SKM-1 treated with dmso at 0.1 percent for 144 hours (cell line): ENCODE results near the gene NOS3.
A peak's percentile ranks its signal among the peaks of the same experiment; 100 is the strongest.

Experiments used
- DNase-seq: peaks from one replicate; lab custom pipeline; 2025; ENCODE audit not compliant: unreplicated experiment; lab: John Stamatoyannopoulos, UW

NOS3 gene

DNA sequence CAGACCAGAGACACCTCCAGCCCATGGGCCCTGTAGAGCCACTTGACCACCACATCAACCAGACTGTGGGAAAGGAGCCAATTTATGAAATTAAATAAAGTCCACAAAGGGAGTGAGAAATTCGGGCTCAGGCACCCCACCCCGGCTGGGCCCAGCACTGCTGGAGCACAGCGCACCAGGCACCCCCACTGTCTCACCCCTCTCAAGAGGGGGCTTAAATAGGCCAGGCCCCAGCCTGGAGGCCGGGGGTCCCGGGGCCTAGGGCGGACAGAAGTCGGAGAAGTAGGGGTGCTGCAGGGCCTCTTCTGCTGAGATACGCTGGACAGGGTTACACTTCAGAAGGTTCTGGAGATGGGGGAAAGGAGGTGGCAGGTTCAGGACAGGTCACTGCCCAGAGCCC is 62.9 kb downstream of the NOS3 start:
- DNase-seq = no peak

DNA sequence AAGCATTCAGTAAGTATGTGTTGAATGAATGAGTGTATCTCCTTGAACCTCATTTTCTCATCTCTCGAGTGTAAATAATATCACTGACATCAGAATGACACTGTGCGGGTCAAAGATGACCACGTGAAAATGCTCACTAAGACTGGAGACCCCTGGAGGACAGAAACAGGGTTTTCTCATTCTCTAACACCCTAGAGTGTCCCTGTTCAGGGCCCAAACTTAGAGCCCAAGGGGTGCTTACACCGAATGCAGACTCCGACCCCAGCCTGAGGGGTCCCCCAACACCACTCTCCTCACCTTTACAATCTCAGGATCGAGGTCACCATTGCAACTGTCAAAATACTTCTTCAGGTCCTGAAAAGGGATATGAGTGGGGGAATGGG is 65.5 kb downstream of the NOS3 start:
- no peak for DNase-seq

DNA sequence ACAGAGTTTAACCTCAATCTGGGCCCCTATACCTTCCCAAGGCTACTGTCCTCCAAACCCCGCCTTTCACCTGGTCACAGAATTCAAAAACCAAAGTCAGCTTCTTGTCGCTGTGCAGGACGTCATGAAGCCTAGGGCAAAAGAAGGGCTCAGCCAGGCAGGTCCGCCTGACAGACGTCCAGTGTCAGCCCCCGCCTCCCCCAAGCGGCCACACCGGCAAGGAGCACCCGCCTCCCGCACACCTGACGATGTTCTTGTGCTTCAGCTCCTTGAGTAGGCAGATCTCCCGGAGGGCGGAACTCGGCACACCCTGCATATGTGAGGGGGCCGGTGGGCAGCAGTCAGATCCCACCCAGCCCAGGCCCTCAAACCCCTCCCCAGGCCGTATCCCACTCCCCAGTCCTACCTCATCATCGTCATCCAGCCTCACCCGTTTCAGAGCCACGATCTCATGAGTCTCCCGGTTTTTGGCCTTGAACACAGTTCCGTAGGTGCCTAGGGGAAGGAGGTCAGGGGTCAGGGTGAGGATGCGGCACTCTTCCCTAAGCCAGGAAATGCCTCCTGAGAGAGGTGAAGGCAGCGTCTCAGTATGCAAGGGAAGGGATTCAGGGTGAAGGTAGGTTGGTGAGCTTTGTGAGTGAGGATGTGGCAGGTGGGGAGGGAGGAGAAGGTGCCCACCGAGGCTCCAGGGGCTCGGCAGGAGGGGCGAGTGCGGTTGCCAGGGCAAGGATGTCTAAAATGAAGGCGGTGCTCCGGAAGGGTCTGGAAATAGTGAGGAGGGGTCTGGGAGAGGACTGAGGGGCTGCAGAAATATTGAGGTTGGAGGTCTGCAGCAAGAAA is 66.1 kb downstream of the NOS3 start:
- DNase-seq = no peak

DNA sequence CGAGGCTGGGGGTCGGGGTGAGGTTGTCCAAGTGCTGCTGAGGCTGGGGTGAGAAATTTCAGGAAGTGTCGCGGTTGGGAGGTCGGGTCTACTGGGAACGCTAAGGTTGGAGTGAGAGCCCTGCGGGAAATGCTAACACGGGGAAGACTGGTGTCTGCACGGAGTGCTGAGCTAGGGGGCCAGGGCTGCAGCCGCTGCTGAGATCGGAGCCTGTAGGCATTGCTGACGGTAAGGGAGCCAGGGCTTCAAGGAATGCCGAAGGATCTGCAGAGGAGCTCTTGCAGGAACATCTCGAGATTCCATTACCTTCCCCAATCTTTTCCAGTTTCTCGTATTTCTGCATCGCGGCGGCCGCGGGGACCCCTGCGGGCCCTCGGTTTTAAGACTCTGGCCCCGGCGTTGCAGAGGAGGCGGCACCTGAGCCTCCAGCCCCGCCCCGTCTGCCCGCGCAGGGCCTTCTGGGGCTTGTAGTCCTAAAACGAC is 66.7 kb downstream of the NOS3 start, which contains the start of gene CDK5:
TSS of gene CDK5 (minus strand) at position 392 of the 483 bp plus-strand sequence. CDS start at position 343, 49 bp downstream.
- no peak for DNase-seq

DNA sequence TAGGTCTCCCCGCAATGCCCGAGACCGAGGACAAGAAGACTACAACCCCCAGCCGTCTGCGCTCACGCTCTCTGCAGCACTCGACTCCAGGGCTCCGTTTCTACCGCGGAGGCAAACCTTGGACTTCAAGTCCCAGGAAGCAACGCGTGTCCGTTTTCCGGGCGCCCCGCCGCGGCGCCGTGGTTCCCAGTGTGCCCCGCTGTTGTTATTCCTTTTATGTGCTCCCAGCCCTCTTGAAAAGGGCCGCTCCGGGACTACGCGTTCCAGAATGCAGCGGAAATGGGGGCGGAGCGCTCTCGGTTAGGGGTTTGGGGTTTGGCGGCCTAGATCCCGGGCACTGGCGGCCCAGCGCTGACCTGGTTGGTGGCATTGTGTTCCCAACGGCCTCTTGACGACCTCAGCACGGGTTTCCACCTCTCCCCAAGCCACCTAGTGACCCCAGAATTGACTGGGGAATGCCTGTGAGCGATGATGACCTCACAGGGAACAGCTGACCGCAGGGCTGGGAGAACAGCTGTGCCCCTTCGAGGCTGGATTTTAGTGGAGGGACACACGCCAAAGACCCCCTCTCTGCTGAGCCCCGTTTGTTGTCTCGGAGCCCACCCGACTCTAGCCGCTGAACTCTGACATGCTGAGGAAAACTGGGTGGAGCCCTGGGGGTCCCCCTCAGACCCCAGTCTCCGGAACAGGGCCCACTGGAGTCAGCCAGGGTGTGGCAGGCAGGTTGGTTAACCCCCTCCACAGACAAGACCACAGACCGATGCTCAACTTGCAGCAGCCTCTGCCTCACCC is 67.4 kb downstream of the NOS3 start:
- peak; percentile 85 for DNase-seq

DNA sequence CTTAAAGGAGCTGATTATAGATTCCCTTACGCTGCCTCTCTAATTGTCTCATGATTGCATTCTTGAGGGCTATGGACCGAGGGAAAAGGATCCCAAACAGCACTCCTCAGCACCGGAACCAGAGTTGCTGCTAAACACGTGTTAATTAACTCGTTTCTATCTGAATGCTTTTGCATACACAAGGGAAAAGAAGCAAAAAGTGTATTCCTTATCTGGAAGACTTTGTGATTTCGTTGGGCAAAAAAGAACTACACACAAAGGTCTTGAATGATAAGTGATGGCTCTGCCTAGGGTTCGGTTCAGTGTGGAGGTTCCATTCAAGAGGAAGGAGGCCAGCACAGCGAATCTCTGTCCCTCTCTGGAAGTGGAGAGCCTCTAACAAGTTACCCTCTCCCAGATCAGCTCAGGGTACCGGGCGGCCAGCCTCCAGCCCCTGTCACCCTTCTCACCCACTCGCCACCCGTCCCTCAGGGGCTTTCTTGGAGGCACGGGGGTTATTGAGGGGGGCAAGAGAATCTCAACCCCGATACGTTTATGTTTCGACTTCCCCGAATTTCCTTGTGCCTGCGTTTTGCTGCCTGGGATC is 68.1 kb downstream of the NOS3 start:
- no peak for DNase-seq

DNA sequence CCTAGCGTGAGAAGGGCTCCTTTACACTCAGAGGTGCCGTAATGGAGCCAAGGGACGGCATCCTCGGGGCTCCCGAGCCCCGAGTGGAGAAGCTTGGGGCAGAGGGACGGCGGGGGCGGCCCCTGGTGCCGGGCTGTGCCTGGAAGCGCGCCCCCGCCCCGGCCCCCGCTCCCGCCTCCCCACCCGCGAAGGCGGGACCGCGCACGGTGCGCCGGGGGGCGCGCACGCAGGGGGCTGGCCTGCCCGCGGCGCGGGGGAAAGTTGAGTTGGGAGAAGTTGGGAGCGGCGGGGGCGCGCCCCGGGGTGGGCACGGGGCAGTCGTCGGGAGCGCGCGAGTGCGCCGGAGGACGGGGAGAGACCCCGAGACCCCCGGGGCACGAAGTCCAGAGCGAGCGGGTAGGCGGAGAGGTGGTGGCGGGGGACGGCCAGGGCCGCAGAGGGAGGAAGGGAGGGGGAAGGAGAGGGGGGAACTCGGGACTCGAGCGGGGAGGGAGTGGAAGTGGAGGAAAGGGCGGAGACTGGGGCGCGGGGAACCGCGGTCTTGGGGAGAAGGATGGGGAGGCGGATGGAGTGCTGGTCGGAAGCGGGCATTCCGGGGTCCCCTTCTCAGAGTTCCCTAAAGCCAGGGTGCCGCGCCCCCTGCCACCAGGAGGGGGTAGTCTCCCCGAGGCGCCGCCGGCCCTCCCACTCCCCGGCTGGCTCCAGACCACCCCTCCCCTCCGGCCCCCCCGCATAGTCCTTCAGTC is 68.7 kb downstream of the NOS3 start, which contains the start of gene SLC4A2:
TSS of gene SLC4A2 (plus strand) at position 223 of the 746 bp plus-strand sequence. CDS start 2,399 bp downstream, outside the sequence.
- DNase-seq = peak; percentile 35

DNA sequence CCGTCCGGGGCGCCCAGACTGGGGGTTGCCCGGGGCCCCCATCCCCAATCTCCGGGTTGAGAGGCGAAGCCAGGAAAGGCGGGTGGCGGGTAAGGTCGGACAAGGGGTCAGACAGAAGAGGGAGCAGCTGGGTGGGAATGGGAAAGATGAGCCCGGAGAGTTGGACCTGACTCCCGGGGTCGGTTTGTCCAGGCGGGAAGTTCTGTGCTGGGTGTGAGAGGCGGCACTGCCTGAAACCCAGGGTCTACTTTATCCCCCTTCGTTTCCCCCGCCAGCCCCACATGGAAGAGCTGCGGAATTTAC is 69.2 kb downstream of the NOS3 start:
- no peak for DNase-seq

DNA sequence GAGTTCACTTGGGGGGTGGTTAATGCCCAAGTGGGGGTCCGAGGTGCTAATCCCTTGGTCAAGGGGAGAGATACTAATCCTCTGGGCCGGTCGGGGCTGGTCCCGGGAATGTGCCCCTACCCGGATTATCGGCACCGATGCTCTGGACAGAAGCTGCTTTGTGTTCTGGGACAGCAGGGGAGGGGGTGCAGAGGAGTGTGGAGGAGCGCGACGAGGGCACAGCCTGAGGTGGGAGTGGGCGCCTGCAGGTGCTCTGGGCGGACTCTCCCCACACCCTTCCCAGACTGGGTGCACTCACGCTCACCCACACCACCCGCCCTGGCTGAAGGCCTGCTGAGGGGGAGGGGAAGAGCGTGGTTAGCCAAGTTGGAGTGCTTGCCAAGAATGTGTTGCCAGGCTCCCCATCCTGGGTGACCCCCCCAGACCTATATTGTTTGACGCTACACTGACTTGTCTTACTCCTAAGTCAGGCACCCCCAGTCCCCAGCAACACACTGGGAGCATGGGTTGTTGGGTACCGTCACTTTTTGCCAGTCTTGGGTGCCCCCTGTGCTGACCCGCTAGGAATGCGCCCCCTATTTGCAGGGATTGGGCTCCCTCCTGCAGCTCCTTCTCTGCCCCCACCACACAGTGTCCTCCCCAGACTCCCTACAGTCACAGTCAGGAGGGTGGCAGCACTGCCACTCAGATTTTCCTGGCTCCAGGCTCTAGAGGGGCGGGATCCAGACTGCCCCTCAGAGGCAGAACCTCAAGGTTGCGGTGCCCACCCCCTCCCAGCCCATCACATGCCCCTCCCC is 69.8 kb downstream of the NOS3 start:
- DNase-seq = no peak

DNA sequence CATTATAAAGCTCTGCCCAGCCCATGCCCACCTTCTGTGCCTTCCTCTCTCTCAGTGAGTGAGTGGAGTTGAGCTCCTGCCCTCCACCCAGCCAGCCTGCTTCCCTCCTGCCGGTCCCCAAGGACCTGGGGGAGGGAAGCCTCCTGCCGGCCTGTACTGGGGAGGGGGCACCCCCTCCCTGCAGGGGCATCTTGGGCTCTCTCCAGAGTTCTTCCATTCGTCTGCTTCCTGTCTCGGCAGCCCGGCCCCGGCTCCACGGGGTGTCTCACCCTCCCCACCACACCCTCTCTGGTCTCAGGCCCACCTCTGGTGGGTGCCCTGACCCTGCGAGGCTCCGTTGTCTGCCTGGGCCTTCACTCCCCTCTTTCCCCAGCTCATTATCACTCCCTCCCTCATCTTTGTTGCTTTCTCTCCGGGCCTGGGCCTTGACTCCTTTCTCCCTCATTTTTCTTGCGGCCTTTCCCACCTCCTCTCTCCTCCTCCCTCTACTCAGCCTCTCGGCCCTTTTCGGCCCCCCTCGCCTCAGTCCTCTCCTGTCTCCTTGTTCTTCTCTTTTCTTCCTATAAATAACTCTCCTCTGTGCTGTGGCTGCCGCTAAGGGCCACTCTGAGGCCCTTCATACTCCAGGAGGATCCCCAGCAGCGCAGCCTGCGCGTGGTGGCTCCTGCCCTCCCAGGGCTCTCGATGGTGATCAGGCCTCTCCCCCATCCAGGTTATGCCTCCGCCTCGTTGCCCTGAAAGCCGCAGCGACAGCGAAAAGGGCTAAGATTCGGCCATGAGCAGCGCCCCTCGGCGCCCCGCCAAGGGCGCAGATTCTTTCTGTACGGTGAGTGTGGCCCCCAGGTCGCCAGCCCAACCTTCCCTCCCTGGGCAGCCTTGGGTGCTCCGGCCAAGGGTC is 70.6 kb downstream of the NOS3 start:
- DNase-seq = no peak

DNA sequence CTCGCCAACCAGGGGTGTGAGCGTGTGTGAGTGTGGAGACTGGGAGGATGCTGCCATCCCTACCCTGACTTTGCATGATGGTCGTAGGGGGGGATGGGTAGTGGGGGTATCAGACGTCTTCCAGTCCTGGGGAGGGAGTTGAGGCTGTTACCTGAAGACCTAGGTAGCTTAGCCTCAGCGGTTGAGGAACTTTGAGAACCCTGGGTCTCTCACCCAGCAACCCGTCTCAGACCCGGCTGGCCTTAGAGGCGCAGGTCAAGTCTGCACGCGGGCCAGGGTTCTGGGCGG is 71.2 kb downstream of the NOS3 start:
- DNase-seq = no peak

DNA sequence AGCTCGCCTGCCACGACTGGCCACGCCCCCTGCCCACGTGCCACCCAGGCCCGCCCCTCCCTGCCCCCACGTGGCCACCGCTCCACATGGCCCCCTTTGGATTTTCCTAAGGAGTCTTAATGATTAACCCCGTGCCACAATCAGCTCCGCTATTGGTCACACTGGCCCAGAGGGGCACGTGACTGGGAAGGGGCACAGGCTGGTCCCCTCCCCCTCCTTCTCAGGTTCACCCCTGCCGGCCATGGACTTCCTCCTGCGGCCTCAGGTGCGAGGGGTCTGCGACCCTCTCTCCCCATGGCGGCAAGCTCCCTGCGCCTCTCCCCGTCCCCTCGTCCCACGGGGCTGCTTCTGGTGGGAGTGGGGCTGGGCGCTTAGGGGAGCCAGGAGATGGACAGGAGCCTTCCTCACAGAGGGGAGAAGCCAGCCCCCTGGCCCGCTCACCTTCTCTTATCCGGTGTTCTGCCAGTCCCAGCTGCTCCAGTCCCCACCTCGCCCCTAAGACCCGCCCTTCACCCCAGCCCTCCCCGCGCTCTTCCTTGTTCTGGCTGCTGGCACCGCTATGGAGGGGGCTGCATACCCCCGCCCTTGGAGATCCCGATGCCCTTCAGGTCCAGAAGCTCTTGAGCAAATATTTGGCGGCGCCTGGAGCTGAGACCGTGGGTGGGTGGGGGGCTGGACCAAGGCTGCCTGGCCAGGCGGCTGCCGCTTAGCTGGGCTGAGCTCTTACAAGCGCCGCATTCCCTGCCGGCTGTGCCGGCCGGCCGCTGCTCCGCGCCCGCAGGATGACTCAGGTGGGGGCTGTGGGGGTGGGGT is 71.8 kb downstream of the NOS3 start:
- no peak for DNase-seq

DNA sequence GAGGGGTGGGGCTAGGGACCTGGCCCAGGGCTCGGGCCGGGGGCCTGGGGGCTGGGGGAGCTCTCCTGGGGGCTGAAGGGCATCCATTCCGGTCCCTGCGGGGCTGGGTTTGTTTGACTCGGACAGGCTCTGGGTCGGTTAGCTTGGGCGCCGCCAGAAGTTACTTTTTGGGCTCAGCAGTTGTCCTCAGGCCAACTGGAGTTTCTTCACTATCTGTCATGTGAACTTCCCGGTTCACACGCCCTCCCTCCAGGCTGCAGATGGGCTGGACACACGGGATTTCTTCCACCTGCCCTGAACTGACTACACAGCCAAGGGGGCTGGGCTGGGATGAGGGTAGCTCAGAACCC is 72.4 kb downstream of the NOS3 start:
- no peak for DNase-seq
